Effector CD8-positive, alpha-beta T cell (primary cell): Measurements from ENCODE around the gene SLC51B.
"Not testable (repeated sequence)": the region's sequence is repeated elsewhere in the genome, so short reads cannot be mapped to it uniquely, and the experiment has no call there.

Source experiments
- DNase-seq: peaks from one replicate; lab custom pipeline; 2025; lab: John Stamatoyannopoulos, UW

The SLC51B gene

DNA sequence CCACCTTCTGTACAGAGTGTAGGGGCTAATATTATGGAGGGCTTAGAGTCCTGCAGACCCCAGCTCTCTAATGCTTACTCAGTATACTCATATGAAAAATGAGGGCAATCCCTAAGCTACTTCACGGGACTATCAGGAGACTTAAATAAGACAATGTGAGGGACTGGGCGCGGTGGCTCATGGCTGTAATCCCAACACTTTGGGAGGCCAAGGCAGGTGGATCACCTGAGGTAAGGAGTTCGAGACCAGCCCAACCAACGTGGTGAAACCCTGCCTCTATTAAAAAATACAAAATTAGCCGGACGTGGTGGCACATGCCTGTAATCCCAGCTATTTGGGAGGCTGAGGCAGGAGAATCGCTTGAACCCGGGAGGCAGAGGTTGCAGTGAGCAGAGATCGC lies 54.6 kb downstream of the SLC51B start:
- not testable (repeated sequence) for DNase-seq

DNA sequence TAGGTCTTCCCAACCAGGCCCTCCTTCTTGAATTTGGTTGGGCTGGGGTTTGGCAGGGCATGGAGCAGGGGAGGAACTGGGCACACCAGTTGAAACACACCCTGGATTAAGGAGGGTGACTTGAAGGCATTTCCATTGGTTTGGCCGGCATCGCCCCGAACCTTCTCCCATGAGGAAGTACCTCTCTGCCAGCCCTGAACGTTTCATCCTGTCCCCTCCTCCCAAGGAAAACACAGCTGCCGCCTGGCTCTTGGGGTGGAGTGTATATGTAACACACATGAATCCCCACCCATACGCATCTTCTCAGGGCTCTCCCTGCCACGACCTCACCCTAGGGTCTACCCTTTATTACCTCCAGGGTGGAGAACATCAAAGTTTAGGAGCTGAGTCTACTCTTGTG lies 55.3 kb downstream of the SLC51B start:
- no peak for DNase-seq

DNA sequence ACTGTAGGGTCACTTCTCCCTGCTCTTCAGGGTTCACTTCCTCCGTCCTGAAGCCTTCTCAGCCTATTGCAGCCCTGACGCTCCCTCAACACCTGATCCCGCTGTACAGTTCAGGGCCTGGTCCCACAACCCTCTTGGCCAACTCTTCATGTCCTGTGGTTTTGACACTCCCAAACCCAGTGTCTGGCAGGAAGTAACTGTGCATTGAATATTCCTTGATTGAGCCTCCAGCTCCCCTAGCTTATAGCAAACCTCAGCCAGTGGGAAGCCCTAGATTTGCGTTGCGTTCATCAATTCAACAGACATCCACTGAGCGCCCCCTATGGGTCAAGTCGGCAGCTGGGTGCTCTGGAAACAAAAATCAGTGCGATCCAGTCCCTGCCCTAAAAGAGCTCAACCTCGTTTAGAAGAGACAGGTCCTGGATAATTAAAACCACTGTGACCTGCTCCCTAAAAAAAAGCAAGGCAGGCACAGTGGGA lies 56.3 kb downstream of the SLC51B start:
- peak; percentile 10 for DNase-seq

DNA sequence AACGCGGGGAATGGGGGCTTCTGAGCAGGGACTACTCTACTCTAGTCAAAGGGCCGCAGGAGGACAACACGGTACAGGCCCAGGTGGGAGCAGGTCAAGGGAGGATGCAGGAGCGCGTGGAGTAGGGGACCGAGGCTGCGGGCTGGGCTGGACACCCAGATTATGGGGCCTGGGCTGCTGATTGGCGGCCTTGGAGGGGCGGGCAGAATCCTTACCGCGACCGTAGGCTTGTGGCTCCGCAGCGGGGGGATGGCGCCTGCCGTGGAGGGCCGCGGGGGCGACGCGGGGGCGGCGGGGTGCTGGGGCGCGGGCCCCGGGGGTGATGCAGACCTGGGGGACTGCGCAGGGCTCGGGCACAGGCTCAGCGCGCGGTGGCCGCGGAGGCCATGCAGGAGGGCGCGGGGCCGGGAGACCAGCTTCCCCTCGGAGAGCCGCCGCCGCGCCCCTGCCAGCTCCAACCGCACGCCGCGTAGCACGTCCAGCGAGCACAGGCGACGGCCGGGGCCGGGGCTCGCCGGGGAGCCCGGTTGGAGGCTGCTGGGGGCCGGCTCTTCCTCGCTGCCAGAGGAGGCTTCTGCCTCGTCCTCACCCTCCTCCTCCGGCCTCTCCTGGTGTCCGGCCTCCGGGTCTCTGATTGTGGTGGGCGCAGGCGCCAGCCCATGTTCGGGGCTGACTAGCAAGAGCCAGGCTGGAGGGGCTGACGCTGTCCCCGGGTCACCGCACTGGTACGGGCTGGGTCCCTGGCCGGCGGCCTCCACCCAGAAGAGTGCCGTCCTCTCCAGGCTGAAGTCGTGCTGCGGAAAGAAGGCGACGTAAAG lies 56.9 kb downstream of the SLC51B start:
- DNase-seq, result no peak

DNA sequence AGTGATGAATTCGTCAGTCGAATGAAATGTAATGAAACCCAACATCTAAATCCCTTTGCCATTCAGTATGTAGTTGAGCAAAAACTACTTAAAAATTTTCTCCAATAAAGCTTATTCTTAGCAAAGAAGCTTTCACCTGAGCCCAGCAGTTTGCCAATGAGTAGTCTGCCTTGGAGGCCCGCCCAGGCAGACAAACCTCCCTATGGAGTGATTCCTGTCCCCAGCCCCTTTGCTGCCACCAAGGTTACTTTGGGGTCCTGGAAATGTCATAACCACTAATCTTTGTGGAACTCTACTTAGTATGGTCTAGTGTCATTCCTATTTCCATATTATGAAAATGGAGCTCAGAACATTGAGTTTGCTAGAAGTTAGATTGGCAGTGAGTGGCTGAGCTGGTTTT lies 57.7 kb downstream of the SLC51B start:
- DNase-seq, result no peak
